Neutrophil (primary cell): ENCODE measurements around the gene INTS1.

Experiments used
- H3K27ac ChIP-seq: fragments of 200-600 bp; sonication (generic); 2 replicates; pipeline ENCODE4 v1.5.1; 2016; ENCODE audit warnings: mild to moderate bottlenecking, moderate library complexity
- H3K27me3 ChIP-seq: fragments of 200-600 bp; sonication (generic); 2 replicates; pipeline ENCODE4 v1.6.0; 2016; ENCODE audit warnings: mild to moderate bottlenecking
- H3K36me3 ChIP-seq: fragments of 200-600 bp; sonication (generic); 2 replicates; pipeline ENCODE4 v1.5.1; 2017
- H3K4me1 ChIP-seq, 2 experiments: fragments of 200-600 bp in 1 of 2; sonication (generic) in 1 of 2; 1 replicate in 1 of 2; 2 replicates in 1 of 2; pipeline versions ENCODE4 v1.5.1 to v1.6.1; 2013 to 2016; ENCODE audit warnings: low read depth in 1 of 2, low read length in 1 of 2, mild to moderate bottlenecking in 1 of 2, moderate library complexity in 1 of 2; ENCODE audit not compliant: control insufficient read depth in 1 of 2, insufficient read depth in 1 of 2
- H3K4me3 ChIP-seq, 2 experiments: fragments of 200-600 bp in 1 of 2; sonication (generic) in 1 of 2; 1 replicate in 1 of 2; 2 replicates in 1 of 2; pipeline ENCODE4 v1.5.1; 2013 to 2016; ENCODE audit warnings: low read depth in 1 of 2, low read length in 1 of 2, mild to moderate bottlenecking in 1 of 2, moderate library complexity in 1 of 2
- H3K9me3 ChIP-seq: fragments of 200-600 bp; sonication (generic); 2 replicates; pipeline ENCODE4 v1.5.1; 2016
- TF ChIP-seq, protein P1 (sequence below): fragments of 200-600 bp; sonication (generic); IDR thresholded peaks from 2 replicates; pipeline ENCODE4 v1.5.1; 2016; ENCODE audit warnings: antibody characterized with exemption

The INTS1 gene

DNA sequence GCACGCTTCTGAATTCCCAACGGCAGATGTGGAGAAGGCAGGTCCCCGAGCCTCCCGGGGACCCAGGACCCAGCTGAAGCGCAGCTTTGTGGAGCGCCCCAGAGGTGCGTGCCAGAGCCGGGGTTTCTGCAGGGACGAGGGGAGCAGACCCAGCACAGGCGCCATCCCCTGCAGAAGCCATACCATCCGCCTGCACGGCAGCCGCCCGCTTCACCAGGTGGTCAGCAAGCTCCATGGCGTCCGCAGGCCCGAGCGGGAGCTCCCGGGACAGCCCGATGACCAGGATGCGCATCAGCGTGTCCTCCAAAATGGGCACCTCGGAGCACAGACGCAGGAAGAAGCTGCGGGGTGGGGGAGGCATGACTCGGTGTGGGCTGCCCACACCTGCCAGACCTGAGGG, 10.6 kb downstream of the INTS1 start:
- Histone ChIP-seq H3K4me1 (no peaks in the 10 kb centered on the region), H3K9me3 (no peaks in the 10 kb centered on the region), H3K27ac (no peak overlapping the region), H3K4me3 (no peak overlapping the region), H3K27me3 (no peaks in the 10 kb centered on the region), H3K36me3 (peaks cover 100% of the 10 kb centered on the region)
- TF ChIP-seq, protein P1, sequence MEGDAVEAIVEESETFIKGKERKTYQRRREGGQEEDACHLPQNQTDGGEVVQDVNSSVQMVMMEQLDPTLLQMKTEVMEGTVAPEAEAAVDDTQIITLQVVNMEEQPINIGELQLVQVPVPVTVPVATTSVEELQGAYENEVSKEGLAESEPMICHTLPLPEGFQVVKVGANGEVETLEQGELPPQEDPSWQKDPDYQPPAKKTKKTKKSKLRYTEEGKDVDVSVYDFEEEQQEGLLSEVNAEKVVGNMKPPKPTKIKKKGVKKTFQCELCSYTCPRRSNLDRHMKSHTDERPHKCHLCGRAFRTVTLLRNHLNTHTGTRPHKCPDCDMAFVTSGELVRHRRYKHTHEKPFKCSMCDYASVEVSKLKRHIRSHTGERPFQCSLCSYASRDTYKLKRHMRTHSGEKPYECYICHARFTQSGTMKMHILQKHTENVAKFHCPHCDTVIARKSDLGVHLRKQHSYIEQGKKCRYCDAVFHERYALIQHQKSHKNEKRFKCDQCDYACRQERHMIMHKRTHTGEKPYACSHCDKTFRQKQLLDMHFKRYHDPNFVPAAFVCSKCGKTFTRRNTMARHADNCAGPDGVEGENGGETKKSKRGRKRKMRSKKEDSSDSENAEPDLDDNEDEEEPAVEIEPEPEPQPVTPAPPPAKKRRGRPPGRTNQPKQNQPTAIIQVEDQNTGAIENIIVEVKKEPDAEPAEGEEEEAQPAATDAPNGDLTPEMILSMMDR: no peak

DNA sequence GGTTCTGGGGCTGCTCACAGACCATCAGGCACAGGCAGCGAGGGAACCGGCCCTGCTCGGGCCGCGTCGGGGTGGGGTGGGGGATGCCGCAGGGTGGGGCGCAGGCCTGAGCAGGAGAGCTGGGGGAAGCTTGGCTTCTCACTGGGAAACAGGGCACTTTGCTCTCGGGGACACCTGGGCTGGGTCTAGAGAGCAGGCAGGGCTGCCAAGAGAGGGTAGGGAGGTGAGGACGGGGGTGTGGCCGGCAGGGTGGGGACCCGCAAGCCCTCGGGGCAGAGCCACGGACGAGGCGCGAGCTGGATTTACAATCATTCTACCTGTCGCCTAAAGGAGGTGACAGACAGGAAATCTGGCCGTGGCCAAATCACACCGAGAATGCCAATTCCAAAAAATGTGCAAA, 11.1 kb downstream of the INTS1 start:
- H3K4me1 ChIP-seq: no peaks in the 10 kb centered on the region
- no peak overlapping the region for H3K4me3 ChIP-seq
- no peaks in the 10 kb centered on the region for H3K27me3 ChIP-seq
- H3K27ac ChIP-seq: no peak overlapping the region
- no peaks in the 10 kb centered on the region for H3K9me3 ChIP-seq
- TF ChIP-seq, protein P1: no peak
- peaks cover 100% of the 10 kb centered on the region for H3K36me3 ChIP-seq

DNA sequence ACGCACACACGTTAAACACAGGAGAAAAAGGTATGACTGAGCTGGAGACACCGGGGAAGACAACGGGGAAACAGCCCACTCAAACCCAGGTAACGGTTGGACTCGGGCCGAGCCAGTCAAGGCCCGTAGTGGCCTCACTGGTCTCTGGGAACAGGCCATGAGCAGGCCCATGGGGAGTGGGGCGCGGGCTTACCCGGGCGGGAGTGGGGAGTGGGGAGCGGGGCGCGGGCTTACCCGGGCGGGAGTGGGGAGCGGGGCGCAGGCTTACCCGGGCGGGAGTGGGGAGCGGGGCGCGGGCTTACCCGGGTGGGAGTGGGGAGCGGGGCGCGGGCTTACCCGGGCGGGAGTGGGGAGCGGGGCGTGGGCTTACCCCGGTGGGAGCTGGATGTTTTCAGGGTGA, 11.5 kb downstream of the INTS1 start:
- Histone ChIP-seq H3K27ac (no peak overlapping the region), H3K27me3 (no peaks in the 10 kb centered on the region), H3K9me3 (no peaks in the 10 kb centered on the region), H3K4me1 (no peaks in the 10 kb centered on the region), H3K4me3 (no peak overlapping the region), H3K36me3 (peaks cover 100% of the 10 kb centered on the region)
- TF ChIP-seq, protein P1: no peak

DNA sequence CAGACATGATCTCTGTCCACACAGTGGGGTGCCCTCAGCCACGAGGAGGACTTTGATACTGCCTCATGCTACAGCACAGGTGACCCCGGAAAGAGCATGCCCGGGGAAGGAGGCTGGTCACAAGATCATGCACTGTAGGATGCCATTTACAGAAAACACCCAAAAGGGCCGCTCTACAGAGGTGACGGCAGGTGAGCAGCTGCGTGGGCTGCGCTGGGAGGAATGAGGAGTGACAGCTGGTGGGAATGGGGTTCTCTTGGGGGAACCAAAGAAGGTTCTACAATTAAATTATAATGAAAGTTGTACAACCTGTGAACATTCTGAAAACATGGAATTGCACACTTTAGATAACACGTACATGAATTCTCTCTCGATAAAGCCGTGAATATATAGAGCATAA, 12.0 kb downstream of the INTS1 start:
- TF ChIP-seq, protein P1: no peak
- H3K4me1 ChIP-seq: no peaks in the 10 kb centered on the region
- no peaks in the 10 kb centered on the region for H3K27me3 ChIP-seq
- H3K9me3 ChIP-seq: no peaks in the 10 kb centered on the region
- no peak overlapping the region for H3K4me3 ChIP-seq
- H3K36me3 ChIP-seq: peaks cover 100% of the 10 kb centered on the region
- H3K27ac ChIP-seq: no peak overlapping the region

DNA sequence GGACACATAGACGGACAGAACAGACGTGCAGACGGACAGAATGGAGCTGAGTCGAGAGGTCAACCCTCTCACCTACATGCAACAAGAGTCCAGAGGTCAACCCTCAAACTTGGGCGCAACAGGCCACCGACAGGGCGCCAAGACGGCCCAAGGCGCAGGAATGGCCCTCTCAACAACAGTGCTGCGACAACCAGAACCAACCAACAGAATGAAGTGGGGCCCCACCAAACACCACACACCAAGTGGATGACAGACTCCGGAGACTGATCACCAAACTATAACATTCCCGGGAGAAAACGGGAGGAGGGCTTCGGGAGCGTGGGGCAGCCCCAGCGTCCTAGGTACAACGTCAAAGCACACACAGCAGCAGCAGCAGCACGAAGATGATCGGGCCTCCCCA, 13.4 kb downstream of the INTS1 start:
- no peaks in the 10 kb centered on the region for H3K9me3 ChIP-seq
- no peaks in the 10 kb centered on the region for H3K4me1 ChIP-seq
- TF ChIP-seq, protein P1: no peak
- no peak overlapping the region for H3K27ac ChIP-seq
- H3K27me3 ChIP-seq: no peaks in the 10 kb centered on the region
- H3K4me3 ChIP-seq: no peak overlapping the region
- peaks cover 100% of the 10 kb centered on the region for H3K36me3 ChIP-seq

DNA sequence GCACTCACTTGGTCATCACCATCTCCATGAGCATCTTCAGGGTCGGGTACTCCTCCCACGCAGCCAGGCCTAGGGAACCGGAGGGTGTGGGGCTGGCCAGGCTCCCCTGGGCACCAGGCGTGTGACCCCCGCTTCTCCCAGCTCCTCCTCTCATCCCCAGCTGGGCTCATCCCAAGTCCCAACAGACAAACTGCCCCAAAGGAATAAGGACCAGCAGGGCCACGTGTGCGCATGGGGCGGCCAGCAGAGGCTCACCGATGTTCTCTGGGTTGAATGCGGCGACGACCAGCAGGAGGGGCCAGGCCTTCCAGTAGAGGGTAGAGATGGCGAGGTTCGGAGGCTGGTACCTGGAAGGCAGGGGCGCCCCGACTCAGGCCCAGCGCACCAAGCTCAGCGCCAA, 14.9 kb downstream of the INTS1 start:
- H3K36me3 ChIP-seq: peaks cover 100% of the 10 kb centered on the region
- H3K27ac ChIP-seq: no peak overlapping the region
- TF ChIP-seq, protein P1: no peak
- no peaks in the 10 kb centered on the region for H3K27me3 ChIP-seq
- H3K4me1 ChIP-seq: no peaks in the 10 kb centered on the region
- H3K4me3 ChIP-seq: no peak overlapping the region
- no peaks in the 10 kb centered on the region for H3K9me3 ChIP-seq
